Astrocyte of the spinal cord (primary cell): ENCODE data around the gene TOR1AIP1.
A peak's percentile ranks its signal among the peaks of the same experiment; 100 is the strongest.

Experiments
- DNase-seq: peaks from one replicate; pipeline ENCODE4 v3.0.0; 2011; ENCODE audit warnings: low read depth, low spot score
- H3K4me3 ChIP-seq: 2 replicates; pipeline ENCODE4 v1.5.1; 2011; ENCODE audit warnings: low read depth, mild to moderate bottlenecking, low read length, moderate library complexity
- CTCF ChIP-seq: IDR thresholded peaks from 2 replicates; pipeline ENCODE4 v1.5.1; 2012; ENCODE audit warnings: low read depth, mild to moderate bottlenecking, low read length, inconsistent platforms
- in situ Hi-C: cut with HindIII; loops from 2 replicates; pipeline ENCODE4 v1.10.0; 2017; ENCODE audit warnings: low sequenced_read_pairs

The TOR1AIP1 gene

DNA sequence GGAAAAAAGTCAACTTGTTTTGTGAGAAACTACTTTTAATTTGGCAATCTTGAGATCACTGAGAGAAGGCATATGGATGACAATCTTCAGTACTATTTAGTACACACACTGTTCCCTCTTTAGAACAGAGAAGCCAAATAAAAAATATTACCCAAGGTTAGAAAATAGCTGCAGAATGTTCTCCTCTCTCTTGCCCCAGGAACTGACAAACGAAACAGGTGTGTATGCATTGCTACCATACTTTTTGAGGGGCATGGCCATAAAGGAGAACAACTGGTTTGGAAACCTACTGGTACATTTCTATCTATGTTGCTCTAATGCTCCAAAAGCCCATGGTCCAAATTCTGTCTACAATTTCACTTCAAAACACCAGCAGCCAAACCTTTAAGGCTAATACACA lies 10.1 kb upstream of the TOR1AIP1 start:
- in situ Hi-C loops: no loop called here
- no peak overlapping the region for H3K4me3 ChIP-seq
- no peak for TF ChIP-seq CTCF
- no peak for DNase-seq

GRCh38 chr1:179872558-179872957 lies 9.5 kb upstream of the TOR1AIP1 start:
- no peak for DNase-seq
- no peak for TF ChIP-seq CTCF
- no peak overlapping the region for H3K4me3 ChIP-seq
- in situ Hi-C loops: no loop called here

GRCh38 chr1:179873438-179873851 lies 8.6 kb upstream of the TOR1AIP1 start:
- no peak for TF ChIP-seq CTCF
- no peak overlapping the region for H3K4me3 ChIP-seq
- in situ Hi-C loops: no loop called here
- DNase-seq: no peak

- in situ Hi-C loops: no loop called here
- TF ChIP-seq CTCF: no peak
- no peak overlapping the region for H3K4me3 ChIP-seq
- DNase-seq: no peak
These were observed 6.3 kb upstream of the TOR1AIP1 start for GRCh38 chr1:179875596-179876299.

- TF ChIP-seq CTCF: no peak
- DNase-seq: peak; percentile 39
- peak overlapping the region; percentile 91 for H3K4me3 ChIP-seq
- in situ Hi-C loops: no loop called here
These were observed 5.8 kb upstream of the TOR1AIP1 start for GRCh38 chr1:179876300-179876715.

DNA sequence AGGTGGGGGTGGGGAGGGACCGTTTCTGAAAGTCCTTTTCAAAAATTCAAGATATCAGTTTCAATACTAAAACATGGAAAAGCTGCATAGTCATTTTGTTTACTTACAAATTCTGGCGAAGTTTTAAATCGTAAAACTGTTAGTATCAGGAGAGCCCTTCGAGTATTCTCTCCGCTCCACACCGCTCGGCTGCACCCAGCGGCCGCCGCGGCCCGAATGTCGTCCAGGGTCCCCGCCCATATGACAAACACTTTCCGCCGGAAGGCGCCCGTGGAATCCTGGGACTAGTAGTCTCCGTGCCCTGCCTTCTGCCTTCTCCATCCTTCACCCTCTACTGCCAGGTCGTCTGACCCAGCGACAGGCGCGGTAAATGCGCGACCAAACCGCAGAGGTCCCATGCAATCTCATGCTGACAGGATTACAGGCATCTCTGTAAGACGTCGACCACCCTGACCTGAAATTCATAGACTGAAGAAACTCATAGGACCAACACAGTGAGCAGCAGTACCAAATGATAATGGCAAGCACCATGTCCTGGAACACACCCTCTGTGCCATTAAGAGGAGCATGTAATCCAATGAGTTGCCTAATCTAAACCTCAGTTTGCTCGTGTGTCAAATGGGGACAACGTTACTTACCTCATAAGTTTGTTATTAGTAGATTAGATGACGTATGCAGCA lies 4.4 kb upstream of the TOR1AIP1 start, which contains the start of gene TOR1AIP2:
Gene TOR1AIP2, minus strand, starts transcription at position 218 of the 680 bp plus-strand sequence. CDS start 25,138 bp downstream, outside the sequence.
- in situ Hi-C loops: no loop called here
- peak within 1 kb of the TSS; percentile 91 for H3K4me3 ChIP-seq
- no peak for TF ChIP-seq CTCF
- peak; percentile 75 for DNase-seq
